ENCODE results near the gene HIPK1. TPM values are rescaled to one million over a fixed set of nuclear protein-coding genes. Genes with fewer than 3 reads are reported as not detected.

HIPK1 gene
- total and polyA plus RNA-seq, 10 of the 15 experiments (the other 5 are each of a cell fraction or from before 2014, with no cell fraction given), result 4.2 to 33.9 (median 11.4) TPM

DNA sequence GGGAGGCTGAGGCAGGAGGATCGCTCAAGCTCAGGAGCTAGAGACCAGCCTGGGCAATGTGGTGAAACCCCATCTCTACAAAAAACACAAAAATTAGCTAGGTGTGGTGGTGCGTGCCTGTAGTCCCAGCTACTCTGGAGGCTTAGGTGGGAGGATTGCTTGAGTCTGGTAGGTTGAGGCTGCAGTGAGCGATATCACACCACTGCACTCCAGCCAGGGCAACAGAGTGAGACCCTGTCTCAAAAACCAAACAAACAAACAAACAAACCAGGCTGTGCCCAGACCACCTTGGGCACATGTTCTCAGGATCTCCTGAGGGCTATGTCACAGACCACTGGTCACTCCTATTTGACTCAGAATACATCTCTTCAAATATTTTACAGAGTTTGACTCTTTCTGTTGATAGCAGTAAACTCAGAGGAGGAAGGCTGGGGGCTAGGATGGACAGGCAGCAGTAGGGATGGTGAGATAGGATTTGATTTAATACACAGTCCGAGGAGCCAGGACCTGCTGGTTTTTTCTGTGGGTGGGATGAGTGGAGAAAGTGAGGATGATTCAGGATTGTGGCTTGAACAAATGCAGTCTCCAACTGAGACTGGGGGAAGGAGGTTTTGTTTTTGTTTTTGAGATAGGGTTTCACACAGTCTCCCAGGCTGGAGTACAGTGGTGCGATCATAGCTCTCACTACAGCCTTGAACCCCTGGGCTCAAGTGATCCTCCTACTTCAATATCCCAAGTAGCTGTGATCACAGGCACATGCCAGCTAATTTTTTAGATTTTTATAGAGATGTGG is 96.7 kb downstream of the HIPK1 start:
- in situ Hi-C loops (cut with MboI) (no loop called here), intact Hi-C loops (cut with micrococcal nuclease; ENCODE audit: unreplicated experiment) (no loop called here)
- ChIA-PET POLR2A (no interaction called here), SMC1A (ENCODE audit: uncharacterized antibody, unreplicated experiment) (interaction anchor here (1.4 kb wide), 1 partner anchor 13 kb away, joined by 3 read pairs; no protein-coding TSS in a partner anchor), CTCF (no interaction called here), RAD21 (ENCODE audit: unreplicated experiment) (no interaction called here)
- no peak for DNase-seq (ENCODE audit: low read depth, low spot score)
- no peak for FAIRE-seq
- Histone ChIP-seq H3K27me3 (replicated peaks in 1 of 2; ENCODE audit: control insufficient read depth in 2 of 2, insufficient read depth in 2 of 2, low read length in 1 of 2) (no peaks in the 10 kb centered on the region; a peak in 3 of 4 replicates), H2AFZ (ENCODE audit: control insufficient read depth, low read depth, low read length) (no peak overlapping the region), H3K9me3 (replicated peaks; ENCODE audit: control insufficient read depth, insufficient read depth, low read length) (no peaks in the 10 kb centered on the region), H3K9ac (ENCODE audit: control insufficient read depth, insufficient read depth, low read length) (no peak overlapping the region), H3K27ac (ENCODE audit: control insufficient read depth, insufficient read depth) (no peak overlapping the region), H4K20me1 (ENCODE audit: control insufficient read depth, insufficient read depth) (no peaks in the 10 kb centered on the region), H3K4me3 (no peak overlapping the region), H3K79me2 (ENCODE audit: control insufficient read depth, insufficient read depth, low read length) (no peaks in the 10 kb centered on the region), H3K4me1 (ENCODE audit: control insufficient read depth, insufficient read depth, low read length) (no peaks in the 10 kb centered on the region), H3K4me2 (ENCODE audit: control insufficient read depth, insufficient read depth) (no peak overlapping the region), H3K36me3 (ENCODE audit: control insufficient read depth in 2 of 2, insufficient read depth in 2 of 2, low read length in 1 of 2) (no peaks in the 10 kb centered on the region)
- WGBS (ENCODE audit: insufficient coverage, insufficient replicate concordance, low lambda C conversion rate, missing lambda C conversion rate), result 65% methylated on average over 5 of the region's 5 CpGs
- BruUV-seq (replicated peaks), result no TSS peak
- ATAC-seq, result no peak
- no peak for TF ChIP-seq MEF2B (IDR thresholded peaks at IDR 0.05; ENCODE audit: partially characterized antibody, poor library complexity, severe bottlenecking)
- no peak for TF ChIP-seq TAF1 (IDR thresholded peaks at IDR 0.05; ENCODE audit: borderline replicate concordance, low read depth, low read length)
- TF ChIP-seq, protein P1, sequence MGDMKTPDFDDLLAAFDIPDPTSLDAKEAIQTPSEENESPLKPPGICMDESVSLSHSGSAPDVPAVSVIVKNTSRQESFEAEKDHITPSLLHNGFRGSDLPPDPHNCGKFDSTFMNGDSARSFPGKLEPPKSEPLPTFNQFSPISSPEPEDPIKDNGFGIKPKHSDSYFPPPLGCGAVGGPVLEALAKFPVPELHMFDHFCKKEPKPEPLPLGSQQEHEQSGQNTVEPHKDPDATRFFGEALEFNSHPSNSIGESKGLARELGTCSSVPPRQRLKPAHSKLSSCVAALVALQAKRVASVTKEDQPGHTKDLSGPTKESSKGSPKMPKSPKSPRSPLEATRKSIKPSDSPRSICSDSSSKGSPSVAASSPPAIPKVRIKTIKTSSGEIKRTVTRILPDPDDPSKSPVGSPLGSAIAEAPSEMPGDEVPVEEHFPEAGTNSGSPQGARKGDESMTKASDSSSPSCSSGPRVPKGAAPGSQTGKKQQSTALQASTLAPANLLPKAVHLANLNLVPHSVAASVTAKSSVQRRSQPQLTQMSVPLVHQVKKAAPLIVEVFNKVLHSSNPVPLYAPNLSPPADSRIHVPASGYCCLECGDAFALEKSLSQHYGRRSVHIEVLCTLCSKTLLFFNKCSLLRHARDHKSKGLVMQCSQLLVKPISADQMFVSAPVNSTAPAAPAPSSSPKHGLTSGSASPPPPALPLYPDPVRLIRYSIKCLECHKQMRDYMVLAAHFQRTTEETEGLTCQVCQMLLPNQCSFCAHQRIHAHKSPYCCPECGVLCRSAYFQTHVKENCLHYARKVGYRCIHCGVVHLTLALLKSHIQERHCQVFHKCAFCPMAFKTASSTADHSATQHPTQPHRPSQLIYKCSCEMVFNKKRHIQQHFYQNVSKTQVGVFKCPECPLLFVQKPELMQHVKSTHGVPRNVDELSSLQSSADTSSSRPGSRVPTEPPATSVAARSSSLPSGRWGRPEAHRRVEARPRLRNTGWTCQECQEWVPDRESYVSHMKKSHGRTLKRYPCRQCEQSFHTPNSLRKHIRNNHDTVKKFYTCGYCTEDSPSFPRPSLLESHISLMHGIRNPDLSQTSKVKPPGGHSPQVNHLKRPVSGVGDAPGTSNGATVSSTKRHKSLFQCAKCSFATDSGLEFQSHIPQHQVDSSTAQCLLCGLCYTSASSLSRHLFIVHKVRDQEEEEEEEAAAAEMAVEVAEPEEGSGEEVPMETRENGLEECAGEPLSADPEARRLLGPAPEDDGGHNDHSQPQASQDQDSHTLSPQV (IDR thresholded peaks at IDR 0.05), result no peak
- no peak for TF ChIP-seq LARP7 (IDR thresholded peaks at IDR 0.05)
- no peak for TF ChIP-seq EGR1 (IDR thresholded peaks at IDR 0.05; ENCODE audit: borderline replicate concordance in 1 of 2, low read depth in 2 of 2, low read length in 2 of 2)
- TF ChIP-seq NBN (IDR thresholded peaks at IDR 0.05), result no peak
- TF ChIP-seq FOXM1 (IDR thresholded peaks at IDR 0.05; ENCODE audit: low read depth, low read length), result no peak
- TF ChIP-seq, protein P2, sequence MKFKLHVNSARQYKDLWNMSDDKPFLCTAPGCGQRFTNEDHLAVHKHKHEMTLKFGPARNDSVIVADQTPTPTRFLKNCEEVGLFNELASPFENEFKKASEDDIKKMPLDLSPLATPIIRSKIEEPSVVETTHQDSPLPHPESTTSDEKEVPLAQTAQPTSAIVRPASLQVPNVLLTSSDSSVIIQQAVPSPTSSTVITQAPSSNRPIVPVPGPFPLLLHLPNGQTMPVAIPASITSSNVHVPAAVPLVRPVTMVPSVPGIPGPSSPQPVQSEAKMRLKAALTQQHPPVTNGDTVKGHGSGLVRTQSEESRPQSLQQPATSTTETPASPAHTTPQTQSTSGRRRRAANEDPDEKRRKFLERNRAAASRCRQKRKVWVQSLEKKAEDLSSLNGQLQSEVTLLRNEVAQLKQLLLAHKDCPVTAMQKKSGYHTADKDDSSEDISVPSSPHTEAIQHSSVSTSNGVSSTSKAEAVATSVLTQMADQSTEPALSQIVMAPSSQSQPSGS (IDR thresholded peaks at IDR 0.05; ENCODE audit: low read length), result no peak
- TF ChIP-seq MTA2 (IDR thresholded peaks at IDR 0.05; ENCODE audit: low read depth), result no peak
- no peak for TF ChIP-seq NFXL1 (IDR thresholded peaks at IDR 0.05; ENCODE audit: borderline replicate concordance)
- no peak for TF ChIP-seq NR2C2 (IDR thresholded peaks at IDR 0.05; ENCODE audit: borderline replicate concordance, control insufficient read depth, insufficient read length, low read depth)
- no peak for TF ChIP-seq MEF2A (IDR thresholded peaks at IDR 0.05; ENCODE audit: insufficient read depth, low read depth, low read length)
- TF ChIP-seq BCL11A (IDR thresholded peaks at IDR 0.05; ENCODE audit: low read depth, low read length), result no peak
- TF ChIP-seq POLR2AphosphoS2 (IDR thresholded peaks at IDR 0.05; ENCODE audit: low read depth, low read length), result no peak
- TF ChIP-seq RCOR1 (conservative IDR thresholded peaks at IDR 0.05; ENCODE audit: low read depth, low read length), result no peak
- TF ChIP-seq HDGF (IDR thresholded peaks at IDR 0.05), result no peak
- TF ChIP-seq SMAD1 (IDR thresholded peaks at IDR 0.05; ENCODE audit: low read depth, partially characterized antibody), result no peak
- TF ChIP-seq, protein P3, sequence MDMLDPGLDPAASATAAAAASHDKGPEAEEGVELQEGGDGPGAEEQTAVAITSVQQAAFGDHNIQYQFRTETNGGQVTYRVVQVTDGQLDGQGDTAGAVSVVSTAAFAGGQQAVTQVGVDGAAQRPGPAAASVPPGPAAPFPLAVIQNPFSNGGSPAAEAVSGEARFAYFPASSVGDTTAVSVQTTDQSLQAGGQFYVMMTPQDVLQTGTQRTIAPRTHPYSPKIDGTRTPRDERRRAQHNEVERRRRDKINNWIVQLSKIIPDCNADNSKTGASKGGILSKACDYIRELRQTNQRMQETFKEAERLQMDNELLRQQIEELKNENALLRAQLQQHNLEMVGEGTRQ (IDR thresholded peaks at IDR 0.05; ENCODE audit: borderline replicate concordance, low read depth, low read length), result no peak
- no peak for TF ChIP-seq FOXK2 (IDR thresholded peaks at IDR 0.05)

Data from GM12878 (cell line).